NCI-H524 (cell line): ENCODE data around the gene TCOF1.

Experiments
- DNase-seq, 2 experiments: peaks; one replicate each; lab custom pipeline; 2025; lab: John Stamatoyannopoulos, UW

The TCOF1 gene

DNA sequence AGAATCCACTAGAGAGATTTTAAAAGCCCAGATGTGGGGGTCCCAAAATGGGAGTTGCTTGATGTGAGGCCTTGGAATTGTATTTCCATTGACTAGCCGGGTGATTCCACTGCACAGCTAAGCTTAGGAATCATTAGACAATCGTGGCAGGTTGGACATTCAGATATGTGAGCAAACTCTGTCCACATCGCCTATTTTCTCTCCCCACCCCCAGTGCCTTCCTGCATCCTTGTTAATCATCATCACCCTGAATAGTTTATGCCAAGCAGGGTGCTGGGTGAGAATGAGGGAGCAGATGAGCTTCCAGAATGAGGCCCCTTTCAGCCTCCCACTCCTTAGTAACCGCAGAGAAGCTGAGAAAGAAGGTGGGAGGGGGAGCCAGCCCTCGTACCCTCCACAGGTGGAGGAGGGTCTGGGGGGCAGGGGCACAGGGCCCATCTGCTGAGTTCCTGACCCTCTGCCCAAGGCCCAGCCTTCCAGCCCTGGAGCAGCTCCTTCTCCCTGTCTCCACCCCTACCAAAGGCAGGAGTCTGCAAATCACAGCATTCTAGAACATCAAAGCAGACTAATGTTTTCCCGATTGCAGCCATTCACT is 7.7 kb upstream of the TCOF1 start:
- DNase-seq = no peak

DNA sequence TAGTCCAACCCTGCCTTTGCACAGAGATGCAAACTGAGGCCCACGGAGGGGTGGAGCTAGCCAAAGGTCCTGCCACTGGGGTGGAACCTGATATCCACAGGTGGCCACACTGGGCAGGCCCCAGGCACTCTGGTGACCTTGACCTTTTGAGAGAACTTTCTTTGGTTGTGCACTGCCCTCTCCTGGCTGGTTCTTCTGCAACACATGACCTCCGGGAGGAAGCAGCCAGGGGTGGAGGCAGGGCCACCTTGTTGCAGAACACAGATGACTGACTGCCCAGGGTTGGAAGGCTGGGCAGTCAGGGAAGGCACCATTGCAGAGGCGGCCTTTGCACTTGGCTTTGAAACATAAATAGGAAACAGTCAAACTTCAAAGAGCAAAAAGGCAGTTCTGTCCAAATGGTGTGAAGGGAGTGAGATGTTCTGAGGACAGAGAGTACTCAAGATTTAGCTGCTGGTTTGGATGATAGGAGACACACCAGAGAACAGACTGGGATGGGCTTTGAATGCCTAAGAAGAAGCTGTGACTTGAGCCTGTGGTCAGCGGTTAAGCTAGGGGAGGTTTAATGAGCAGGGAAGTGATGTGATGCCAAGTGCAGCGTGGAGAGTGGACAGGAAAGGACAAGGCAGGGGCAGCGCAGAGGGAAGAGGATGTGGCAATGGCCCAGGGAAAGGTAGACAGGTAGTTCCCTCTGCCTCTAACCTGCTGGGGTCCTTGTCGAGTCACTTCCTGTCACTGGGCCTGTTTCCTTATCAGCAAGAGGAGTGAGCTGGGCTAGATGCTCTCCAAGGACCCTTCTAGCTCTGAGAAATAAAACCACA is 6.8 kb upstream of the TCOF1 start:
- DNase-seq = peak; percentile 14 to 61

DNA sequence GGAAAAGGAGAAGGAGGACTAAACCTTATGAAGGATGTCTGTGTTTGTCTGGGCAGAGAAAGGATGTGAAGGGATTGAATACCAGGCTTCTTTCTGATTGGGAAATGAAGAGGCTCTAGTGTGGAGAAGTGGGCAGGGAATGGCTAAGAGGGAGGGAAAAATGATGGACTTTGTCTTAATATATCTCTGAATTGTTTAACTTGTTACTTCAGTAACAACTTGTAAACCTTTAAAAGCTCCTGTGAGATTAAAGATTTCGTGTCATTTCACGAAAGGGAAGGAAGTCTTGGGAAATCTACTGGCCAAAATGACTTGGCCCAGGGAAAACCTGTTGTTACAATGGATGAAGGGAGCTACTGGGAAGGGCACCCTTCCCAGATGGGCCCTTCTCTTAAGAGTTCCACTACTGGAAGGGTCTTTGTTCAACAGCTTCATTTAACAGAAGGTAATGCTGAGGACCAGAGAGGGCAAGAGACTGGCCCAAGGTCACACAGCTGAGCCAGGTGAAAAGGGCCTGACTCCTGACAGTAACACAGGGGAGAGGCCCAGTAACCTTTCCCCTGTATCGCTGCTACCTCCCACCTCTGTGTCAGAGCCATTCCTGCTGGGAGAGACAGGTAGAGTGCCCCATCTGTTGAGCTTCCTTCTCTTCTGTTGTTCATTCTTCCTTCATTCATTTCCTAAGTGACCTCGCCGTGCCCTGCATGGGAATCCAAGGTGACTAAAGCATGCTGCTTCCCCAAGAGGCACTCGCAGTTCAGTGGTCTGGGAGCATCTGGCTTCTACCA is 5.1 kb upstream of the TCOF1 start:
- DNase-seq = no peak

DNA sequence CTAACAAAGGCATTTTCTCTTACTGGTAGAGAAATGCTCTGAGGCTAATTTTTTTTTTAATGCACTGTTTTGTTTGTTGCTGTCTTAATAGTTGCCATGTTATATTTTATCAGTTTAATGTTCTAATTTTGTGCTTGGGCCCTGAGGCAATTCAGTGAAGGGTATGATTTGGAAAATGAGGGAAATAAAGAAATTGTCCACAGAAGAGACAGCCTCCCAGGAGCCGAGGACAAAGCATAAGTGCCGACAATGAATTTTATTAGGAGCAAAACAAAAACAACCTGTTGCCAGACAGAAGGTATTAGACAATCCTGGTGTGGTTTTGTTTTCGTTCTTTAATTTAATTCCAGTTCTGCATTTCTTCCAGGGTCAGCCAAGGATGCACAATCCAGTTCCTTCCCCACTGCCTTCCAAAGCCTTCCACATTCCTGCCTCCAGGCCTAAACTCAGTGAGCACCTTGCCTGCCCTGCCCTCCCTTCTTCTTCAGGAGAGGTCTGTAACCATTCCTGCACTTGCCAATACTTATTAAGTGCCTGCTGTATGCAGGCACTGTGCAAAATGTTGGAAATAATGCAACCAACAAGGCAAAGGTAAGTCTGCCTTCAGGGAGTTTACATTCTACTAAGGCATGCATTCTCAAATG is 4.3 kb upstream of the TCOF1 start:
- no peak for DNase-seq

DNA sequence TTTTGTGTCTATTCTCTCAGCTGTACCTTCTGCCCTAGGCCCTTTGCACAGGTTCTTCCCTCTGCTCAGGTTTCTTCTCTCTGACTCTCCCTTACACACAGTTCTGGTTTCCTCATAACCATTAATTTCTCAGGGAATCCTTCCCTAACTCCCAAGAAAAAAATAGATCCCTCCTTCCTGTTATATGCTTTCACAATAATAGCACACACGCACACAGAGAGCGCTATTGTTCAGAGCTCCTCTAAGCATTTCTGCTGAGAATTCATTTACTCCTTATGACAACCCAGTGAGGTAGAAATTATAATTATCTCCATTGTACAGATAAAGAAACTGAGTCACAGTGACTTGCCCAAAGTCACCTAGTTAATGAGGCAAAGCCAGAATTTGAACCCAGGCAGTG is 1.7 kb upstream of the TCOF1 start:
- no peak for DNase-seq

DNA sequence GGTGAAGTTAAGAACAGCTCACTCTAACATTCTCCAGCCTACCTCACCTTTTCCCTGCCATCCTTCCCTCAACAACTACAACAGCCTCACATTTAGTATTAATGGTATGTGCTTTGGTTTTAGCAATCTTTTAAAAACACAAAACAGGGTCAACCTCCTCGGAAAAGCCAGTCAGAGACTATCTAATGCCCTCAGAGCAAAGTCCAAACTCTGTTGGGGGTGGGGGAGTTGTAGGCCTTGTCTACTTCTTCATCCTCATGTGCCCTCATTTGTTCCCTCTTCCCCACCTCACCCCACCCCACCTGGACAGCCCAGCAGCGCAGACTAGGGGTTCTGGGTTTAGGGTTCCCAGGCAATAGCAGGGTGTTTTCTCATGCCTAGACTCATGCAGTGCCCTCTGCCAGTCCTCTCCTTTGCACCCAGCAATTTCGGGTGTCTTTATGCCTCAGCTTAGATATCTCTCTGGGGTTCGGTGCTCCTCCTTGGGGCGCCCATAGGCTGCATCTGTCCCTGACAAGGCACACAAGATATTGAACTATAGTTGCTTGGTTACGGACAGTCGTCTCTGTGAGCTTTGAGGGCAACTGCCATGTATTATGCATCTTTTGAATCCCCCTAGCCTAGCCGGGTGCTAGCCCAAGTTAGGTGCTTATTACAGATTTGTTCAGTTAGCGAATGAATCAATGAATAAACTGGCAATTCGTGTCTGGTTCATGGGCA is 762 bp upstream of the TCOF1 start:
- DNase-seq = no peak

DNA sequence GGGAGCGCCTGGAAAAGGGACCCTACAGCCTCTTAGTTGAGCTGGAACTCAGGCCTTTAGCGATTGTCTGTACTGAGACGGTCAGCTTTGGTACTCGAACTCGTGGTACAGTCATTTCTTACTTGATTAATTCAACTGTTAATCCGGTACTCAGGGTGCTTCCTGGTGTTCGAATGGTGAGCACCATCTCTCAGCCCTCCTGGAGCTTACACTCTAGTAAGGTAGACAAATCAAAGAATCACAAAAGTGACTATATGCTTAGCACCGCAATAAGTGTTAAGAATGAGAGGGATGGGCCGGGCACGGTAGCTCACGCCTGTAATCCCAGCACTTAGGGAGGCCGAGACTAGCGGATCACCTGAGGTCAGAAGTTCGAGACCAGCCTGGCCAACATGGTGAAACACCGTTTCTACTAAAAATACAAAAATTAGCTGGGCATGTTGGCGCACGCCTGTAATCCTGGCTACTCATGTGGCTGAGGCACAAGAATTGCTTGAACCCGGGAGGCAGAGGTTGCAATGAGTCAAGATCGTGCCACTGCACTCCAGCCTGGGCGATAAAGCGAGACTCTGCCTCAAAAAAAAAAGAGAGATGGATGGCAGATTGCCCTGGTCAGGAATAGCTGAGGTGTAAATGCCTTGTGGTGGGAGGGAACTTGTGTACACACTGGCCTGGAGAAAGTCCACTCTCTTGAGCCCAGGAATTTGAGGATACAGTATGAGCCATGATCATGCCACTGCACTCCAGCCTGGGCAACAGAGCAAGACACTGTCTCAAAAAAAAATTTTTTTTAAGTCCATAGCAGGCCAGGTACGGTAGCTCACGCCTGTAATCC is 981 bp downstream of the TCOF1 start:
- peak in 1 of 2 experiments; percentile 47 for DNase-seq

DNA sequence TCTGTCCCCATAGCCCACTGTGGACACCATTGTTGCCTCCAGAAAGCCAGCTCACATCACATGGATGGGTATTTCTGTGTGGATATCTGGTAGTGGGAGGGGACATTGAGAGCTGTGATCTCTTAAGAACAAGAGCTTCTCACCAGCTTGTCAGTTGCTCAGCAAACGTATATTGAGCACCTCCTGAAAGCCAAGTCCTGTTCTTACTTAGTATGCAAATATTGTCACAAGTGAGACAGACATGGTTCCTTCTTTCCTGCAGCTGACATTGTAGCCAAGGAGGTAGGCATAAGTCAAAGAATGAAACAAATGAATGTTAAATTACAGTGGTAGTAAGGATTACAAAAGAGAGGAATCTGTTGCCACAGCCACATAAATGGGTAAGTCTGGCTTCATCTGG is 3.8 kb downstream of the TCOF1 start:
- DNase-seq = no peak

DNA sequence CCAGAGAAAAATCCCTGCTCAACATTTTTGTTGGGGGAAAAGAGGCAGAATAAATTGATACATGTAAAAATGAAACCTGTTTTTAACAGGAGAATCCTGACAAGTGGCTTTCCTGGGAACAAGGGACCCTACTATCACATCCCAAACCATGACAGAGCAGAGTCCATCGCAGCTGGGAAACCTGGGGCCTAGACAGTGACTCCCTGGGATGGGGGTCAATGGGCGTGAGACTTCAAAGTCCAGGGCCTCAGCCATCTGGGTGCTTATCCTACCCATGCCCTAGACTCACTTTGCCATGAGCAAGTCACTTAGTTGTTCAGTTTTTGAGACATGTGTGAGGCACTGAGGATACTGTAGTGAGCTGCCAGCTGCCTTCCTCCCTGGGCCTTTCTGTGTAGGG is 5.7 kb downstream of the TCOF1 start:
- no peak for DNase-seq

DNA sequence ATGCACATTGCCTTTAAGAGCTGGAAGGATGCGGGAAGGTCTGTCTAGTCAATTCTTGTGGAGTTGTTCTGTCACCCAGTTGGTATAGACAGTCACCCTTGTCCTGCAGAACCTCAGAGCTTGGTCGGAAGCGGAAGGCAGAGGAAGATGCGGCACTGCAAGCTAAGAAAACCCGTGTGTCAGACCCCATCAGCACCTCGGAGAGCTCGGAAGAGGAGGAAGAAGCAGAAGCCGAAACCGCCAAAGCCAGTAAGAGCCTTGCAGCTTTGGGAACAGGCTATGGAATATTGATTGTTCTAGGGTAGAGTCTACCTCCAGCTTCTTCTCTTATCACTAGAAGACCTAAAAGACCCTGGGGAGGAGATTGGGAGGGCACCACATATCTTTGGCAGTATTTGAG is 6.5 kb downstream of the TCOF1 start:
- no peak for DNase-seq

DNA sequence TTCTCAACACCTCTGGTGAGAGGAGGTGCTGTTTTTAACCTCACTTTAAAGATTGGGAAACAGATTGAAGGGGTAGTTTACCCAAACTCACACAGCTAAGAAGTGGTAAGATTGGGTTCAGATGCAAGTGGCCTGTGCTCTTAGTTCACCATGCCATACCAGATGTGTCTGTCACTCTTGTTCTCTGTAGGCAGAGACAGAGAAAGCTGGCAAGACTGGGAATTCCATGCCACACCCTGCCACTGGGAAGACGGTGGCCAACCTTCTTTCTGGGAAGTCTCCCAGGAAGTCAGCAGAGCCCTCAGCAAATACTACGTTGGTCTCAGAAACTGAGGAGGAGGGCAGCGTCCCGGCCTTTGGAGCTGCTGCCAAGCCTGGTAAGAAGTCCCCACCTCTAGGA is 11.0 kb downstream of the TCOF1 start:
- DNase-seq = no peak

DNA sequence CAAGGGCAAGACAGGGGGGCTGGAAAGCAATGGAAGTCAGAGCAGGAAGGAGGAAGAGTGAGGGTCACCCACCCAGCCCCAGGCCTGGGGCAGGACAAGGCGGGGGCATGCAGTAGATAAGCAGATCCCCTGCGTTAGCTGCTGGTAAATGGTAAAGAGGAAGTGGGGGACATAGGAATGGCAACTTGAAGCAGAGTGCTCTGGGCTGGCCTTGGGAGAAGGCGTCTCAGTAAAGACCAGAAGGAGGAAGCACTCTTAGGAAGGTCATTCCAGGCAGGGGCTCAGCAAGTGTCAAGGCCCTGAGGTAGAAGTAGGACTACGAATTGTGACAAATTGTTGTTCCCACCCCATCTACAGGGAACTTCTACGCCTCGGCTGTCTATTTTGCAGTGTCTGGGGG is 15.1 kb downstream of the TCOF1 start:
- no peak for DNase-seq

DNA sequence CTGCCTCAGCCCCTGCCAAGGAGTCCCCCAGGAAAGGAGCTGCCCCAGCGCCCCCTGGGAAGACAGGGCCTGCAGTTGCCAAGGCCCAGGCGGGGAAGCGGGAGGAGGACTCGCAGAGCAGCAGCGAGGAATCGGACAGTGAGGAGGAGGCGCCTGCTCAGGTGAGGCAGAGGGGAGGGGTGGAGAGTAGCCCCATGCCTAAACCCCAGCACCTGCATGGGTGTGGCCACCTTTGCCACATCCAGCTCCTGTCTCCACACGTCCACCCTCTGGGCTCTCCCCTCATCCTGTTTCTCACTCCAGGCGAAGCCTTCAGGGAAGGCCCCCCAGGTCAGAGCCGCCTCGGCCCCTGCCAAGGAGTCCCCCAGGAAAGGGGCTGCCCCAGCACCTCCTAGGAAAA is 17.2 kb downstream of the TCOF1 start:
- DNase-seq = no peak

DNA sequence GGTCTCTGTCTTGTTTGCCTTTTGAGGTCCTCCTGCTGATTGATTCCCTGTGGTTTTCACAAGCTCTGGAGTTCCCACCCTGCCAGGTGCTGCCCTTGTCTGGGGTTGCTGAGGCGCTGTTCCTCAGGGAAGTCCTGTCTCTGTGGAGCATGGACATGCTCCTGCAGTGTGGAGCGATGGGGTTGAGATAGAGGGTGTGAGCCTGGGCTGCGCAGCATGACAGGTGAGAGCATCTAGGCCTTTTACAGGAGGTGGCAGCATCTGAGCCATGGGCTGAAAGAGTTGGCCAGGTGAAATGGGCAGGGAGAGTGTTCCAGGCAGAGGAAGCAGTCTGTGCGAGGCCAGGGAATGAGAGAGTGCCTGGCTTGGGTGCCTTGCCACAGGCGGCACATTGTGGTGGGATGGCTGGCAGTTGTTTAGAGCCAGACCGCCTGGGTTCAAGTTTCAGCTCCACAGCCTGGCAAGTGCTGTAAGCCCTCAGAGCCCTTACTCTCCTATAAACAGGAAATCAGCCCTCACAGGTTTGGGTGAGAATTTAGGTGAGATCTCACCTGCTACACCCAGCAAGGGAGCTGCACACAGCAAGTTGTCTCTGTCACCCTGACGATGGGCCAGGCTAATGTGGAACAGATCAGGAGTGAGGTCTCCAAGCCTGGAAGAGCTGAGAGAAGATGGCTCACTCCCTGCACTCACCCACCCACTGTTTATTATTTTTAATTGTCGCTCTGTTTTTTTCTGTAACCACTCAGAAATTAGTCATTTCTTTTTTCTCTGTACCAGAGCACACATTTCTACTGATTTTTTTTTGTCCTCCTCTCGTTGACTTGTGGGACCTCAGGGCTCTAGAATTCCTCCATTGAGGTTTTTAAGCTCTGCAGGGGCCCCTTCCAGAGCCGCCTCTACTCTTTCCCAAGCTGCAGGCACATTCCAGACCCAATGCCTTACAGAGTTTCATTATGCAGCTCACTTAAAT is 19.6 kb downstream of the TCOF1 start:
- no peak for DNase-seq

DNA sequence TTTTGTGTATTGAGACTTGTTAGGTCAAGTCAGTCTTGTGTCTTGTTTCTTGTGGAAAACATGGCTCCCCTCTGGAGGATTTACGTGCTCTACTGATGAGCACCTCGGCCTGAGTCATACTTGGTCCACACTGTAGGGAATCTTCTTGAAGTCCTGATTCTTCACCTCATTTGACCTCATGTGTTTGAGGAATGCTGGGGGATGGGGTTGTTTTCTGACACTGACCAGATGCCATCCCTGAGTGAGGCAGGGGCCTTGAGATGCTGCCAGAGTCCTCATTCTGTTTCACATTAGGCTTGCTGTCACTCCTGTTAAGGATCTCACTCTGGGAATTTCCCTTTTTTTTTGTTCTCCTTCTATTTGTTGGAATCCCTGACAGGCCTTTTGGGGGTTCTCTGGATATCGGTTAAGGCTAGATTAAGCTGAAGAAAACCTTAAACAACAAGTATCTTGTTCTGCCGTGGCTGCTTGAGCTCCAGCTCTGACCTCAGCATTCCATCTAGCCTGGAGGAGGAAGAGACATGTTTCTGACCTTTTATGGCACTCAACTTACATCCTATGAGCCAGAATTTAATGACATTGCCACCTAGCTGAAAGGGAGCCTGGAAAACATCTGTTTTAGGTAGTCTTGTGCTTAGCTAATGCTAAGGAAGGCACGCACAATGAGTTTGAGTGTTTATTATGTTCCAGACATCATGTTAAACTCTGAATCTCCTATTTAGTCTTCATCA is 20.6 kb downstream of the TCOF1 start:
- no peak for DNase-seq

DNA sequence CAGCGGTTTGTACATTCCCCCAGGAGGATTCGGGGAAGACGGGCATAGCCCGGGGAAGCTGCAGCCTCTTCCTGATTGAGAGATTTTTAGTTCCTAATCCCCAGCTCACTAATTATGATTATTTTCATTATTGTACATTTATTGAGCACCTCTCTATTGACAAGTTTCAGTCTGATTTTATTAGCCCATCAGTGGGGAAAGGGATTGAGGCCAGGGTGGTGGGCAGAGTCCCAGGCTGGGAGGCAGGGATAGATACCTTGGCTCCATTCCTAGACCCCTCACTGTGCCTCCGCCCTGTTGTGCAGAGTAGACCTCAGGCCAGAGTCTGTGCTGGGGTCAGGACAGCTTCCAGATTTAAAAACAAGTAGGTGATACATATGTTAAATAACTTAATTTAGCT is 27.2 kb downstream of the TCOF1 start:
- DNase-seq = no peak

DNA sequence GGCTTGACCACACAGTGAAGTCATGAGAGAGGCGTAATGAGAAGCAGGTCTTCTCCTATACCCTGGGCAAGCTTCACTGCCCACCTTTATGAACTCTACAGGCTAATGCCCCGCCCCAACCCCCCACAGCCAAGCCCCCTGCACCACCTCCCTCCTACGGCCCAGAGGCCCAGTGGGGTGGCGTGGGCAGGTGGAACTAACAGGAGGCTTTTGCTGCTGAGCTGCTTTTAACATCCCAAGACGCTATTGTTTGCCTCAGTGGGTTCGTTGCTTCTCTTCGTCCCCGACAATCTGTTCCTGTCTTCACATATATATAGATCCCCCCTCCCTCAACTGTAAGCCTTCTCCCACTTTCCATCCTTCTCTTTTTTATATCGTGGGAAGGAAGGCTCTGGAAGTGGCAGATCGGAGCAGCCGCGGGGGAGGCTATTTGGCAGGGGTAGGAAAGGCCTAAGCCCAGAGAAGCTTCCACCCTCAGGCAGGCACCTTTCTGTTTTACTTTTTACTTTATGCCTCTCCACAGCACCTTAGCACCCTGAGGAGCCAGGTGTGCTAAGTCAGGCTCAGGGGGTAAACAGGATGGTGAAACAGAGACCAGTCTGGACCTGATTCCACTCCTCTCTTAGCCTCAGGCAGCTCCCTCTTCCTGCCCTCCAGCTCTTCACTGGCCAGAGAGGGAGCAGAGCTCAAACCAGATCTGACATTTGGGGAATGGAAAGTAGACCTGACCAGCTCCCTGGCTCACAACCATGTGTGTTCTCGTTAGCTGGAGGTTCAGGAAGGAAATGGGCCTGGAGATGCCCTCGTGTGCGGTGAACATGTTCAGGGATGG is 28.7 kb downstream of the TCOF1 start:
- no peak for DNase-seq
